ENCODE results near the gene PSMB10. TPM values are rescaled to one million over a fixed set of nuclear protein-coding genes. Genes with fewer than 3 reads are reported as not detected.

Gene PSMB10
- total RNA-seq, 1 experiment from 2014 or later, result 41.0 TPM

DNA sequence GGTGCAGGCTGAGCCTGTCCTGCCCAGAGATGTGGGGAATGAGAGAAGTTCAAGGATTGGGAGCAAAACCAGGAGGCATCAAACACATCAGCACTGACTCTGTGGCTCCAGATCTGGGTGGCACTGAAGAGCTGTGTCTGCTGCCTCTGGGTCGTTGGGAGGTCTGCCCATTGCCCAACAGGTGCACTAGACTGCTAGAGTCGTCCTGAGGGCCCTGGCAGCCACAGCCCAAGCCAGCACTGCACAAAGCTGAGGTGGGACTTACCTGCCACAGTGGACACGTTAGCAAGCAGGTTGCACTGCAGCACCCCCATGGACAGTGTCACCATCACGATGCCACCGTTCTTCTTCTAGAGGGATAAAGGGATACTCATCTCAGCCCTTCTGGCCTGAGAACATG, 40.4 kb upstream of the PSMB10 start:
- H3K9me3 ChIP-seq (ENCODE audit: control insufficient read depth in 1 of 2, insufficient read depth in 1 of 2, low read depth in 1 of 2, low read length in 2 of 2), result no peaks in the 10 kb centered on the region
- H3K79me2 ChIP-seq (ENCODE audit: insufficient read depth, low read length), result no peaks in the 10 kb centered on the region
- RAD21 ChIA-PET (ENCODE audit: low non-redundant PET in 1 of 2, low total read pairs in 2 of 2, uncharacterized antibody in 2 of 2, unreplicated experiment in 2 of 2), result no interaction called here
- ATAC-seq (no peak), DNase-seq (ENCODE audit: low read depth, low spot score) (no peak)
- intact Hi-C loops (cut with micrococcal nuclease), result no loop called here
- CTCF ChIA-PET, result no interaction called here
- H3K9ac ChIP-seq (ENCODE audit: low read length), result no peak overlapping the region
- no peaks in the 10 kb centered on the region for H4K20me1 ChIP-seq (ENCODE audit: insufficient read depth)
- H3K27ac ChIP-seq (ENCODE audit: low read depth, low read length), result no peak overlapping the region
- no peak overlapping the region for H3K4me2 ChIP-seq (ENCODE audit: low read length)
- H3K27me3 ChIP-seq (ENCODE audit: insufficient read depth, low read length), result no peaks in the 10 kb centered on the region
- POLR2A ChIA-PET, result no interaction called here
- no TSS peak for BruUV-seq (replicated peaks)
- TF ChIP-seq POLR2AphosphoS5 (IDR thresholded peaks at IDR 0.05; ENCODE audit: low read depth, low read length) (no peak), CEBPB (IDR thresholded peaks at IDR 0.05; ENCODE audit: low read depth) (no peak), SRF (IDR thresholded peaks at IDR 0.05; ENCODE audit: low read depth) (no peak), YY1 (IDR thresholded peaks at IDR 0.05; ENCODE audit: extremely low read depth, insufficient replicate concordance, low read depth, low read length) (no peak), SIN3A (IDR thresholded peaks at IDR 0.05; ENCODE audit: low read depth) (no peak), TCF7L2 (IDR thresholded peaks at IDR 0.05; ENCODE audit: borderline replicate concordance, extremely low read depth, insufficient read depth, insufficient read length) (no peak), ZFX (IDR thresholded peaks at IDR 0.05) (no peak), RAD21 (IDR thresholded peaks at IDR 0.05; ENCODE audit: low read depth) (no peak), ELF1 (IDR thresholded peaks at IDR 0.05; ENCODE audit: borderline replicate concordance, low read depth) (no peak), SP1 (IDR thresholded peaks at IDR 0.05; ENCODE audit: low read depth) (no peak), POLR2A (IDR thresholded peaks at IDR 0.05; ENCODE audit: borderline replicate concordance, extremely low read depth, insufficient read depth, insufficient read length) (no peak), EGR1 (IDR thresholded peaks at IDR 0.05; ENCODE audit: low read depth) (no peak), CBX3 (IDR thresholded peaks at IDR 0.05; ENCODE audit: low read depth) (no peak), ZNF274 (IDR thresholded peaks at IDR 0.05; ENCODE audit: low read depth, low read length) (no peak)
- TF ChIP-seq, protein P1, sequence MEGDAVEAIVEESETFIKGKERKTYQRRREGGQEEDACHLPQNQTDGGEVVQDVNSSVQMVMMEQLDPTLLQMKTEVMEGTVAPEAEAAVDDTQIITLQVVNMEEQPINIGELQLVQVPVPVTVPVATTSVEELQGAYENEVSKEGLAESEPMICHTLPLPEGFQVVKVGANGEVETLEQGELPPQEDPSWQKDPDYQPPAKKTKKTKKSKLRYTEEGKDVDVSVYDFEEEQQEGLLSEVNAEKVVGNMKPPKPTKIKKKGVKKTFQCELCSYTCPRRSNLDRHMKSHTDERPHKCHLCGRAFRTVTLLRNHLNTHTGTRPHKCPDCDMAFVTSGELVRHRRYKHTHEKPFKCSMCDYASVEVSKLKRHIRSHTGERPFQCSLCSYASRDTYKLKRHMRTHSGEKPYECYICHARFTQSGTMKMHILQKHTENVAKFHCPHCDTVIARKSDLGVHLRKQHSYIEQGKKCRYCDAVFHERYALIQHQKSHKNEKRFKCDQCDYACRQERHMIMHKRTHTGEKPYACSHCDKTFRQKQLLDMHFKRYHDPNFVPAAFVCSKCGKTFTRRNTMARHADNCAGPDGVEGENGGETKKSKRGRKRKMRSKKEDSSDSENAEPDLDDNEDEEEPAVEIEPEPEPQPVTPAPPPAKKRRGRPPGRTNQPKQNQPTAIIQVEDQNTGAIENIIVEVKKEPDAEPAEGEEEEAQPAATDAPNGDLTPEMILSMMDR (IDR thresholded peaks at IDR 0.05 in 2 of 3, conservative IDR thresholded peaks at IDR 0.05 in 1 of 3; ENCODE audit: borderline replicate concordance in 1 of 3, insufficient read depth in 1 of 3, low read depth in 2 of 3, low read length in 2 of 3), result no peak
- TF ChIP-seq, protein P2, sequence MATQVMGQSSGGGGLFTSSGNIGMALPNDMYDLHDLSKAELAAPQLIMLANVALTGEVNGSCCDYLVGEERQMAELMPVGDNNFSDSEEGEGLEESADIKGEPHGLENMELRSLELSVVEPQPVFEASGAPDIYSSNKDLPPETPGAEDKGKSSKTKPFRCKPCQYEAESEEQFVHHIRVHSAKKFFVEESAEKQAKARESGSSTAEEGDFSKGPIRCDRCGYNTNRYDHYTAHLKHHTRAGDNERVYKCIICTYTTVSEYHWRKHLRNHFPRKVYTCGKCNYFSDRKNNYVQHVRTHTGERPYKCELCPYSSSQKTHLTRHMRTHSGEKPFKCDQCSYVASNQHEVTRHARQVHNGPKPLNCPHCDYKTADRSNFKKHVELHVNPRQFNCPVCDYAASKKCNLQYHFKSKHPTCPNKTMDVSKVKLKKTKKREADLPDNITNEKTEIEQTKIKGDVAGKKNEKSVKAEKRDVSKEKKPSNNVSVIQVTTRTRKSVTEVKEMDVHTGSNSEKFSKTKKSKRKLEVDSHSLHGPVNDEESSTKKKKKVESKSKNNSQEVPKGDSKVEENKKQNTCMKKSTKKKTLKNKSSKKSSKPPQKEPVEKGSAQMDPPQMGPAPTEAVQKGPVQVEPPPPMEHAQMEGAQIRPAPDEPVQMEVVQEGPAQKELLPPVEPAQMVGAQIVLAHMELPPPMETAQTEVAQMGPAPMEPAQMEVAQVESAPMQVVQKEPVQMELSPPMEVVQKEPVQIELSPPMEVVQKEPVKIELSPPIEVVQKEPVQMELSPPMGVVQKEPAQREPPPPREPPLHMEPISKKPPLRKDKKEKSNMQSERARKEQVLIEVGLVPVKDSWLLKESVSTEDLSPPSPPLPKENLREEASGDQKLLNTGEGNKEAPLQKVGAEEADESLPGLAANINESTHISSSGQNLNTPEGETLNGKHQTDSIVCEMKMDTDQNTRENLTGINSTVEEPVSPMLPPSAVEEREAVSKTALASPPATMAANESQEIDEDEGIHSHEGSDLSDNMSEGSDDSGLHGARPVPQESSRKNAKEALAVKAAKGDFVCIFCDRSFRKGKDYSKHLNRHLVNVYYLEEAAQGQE (IDR thresholded peaks at IDR 0.05; ENCODE audit: low read depth), result no peak
- TF ChIP-seq, protein P3, sequence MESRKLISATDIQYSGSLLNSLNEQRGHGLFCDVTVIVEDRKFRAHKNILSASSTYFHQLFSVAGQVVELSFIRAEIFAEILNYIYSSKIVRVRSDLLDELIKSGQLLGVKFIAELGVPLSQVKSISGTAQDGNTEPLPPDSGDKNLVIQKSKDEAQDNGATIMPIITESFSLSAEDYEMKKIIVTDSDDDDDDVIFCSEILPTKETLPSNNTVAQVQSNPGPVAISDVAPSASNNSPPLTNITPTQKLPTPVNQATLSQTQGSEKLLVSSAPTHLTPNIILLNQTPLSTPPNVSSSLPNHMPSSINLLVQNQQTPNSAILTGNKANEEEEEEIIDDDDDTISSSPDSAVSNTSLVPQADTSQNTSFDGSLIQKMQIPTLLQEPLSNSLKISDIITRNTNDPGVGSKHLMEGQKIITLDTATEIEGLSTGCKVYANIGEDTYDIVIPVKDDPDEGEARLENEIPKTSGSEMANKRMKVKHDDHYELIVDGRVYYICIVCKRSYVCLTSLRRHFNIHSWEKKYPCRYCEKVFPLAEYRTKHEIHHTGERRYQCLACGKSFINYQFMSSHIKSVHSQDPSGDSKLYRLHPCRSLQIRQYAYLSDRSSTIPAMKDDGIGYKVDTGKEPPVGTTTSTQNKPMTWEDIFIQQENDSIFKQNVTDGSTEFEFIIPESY (IDR thresholded peaks at IDR 0.05; ENCODE audit: extremely low read depth, insufficient replicate concordance, low read length), result no peak
- H3K4me3 ChIP-seq (replicated peaks in 1 of 2; ENCODE audit: low read depth in 1 of 2, low read length in 2 of 2), result no peak overlapping the region
- H3K4me1 ChIP-seq (ENCODE audit: control insufficient read depth in 1 of 2, insufficient read depth in 2 of 2, low read length in 2 of 2), result no peaks in the 10 kb centered on the region
- no peaks in the 10 kb centered on the region for H3K9me2 ChIP-seq (ENCODE audit: insufficient read depth)
- no peak overlapping the region for H2AFZ ChIP-seq (ENCODE audit: low read depth, low read length, poor library complexity, severe bottlenecking)
- H3K36me3 ChIP-seq (ENCODE audit: control insufficient read depth in 1 of 2, insufficient read depth in 2 of 2, low read length in 2 of 2), result no peaks in the 10 kb centered on the region

Measured in HCT116 (cell line).